Measurements from ENCODE around the gene TRAF6.
"Not testable (repeated sequence)": the region's sequence is repeated elsewhere in the genome, so short reads cannot be mapped to it uniquely, and the experiment has no call there.

Gene TRAF6

GRCh38 chr11:36509694-36510593 is at the start of gene TRAF6:
TRAF6 (minus strand) TSS chr11:36510272; CDS start chr11:36501515, 8,757 bp downstream.
- peak; percentile 88 for DNase-seq (ENCODE audit: low spot score)

GRCh38 chr11:36558571-36559413 is 48.7 kb upstream of the TRAF6 start:
- no peak for DNase-seq (ENCODE audit: low spot score)

DNA sequence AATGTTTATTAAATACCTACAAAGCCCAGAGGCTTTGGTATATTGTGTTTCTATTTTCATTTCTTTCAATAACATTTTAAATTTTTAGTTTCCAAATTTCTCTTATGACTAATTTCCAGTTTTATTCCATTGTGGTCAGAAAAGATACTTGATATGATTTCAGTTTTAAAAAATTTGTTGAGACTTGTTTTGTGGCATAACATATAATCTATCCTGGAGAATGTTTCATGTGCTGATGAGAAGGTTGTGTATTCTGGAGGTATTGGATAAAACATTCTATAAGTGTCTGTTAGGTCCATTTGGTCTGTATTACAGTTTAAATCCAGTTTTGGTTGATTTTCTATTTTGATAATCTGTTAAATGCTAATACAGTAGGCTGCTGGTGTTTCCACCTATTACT is 47.9 kb upstream of the TRAF6 start:
- DNase-seq (ENCODE audit: low spot score) = no peak

DNA sequence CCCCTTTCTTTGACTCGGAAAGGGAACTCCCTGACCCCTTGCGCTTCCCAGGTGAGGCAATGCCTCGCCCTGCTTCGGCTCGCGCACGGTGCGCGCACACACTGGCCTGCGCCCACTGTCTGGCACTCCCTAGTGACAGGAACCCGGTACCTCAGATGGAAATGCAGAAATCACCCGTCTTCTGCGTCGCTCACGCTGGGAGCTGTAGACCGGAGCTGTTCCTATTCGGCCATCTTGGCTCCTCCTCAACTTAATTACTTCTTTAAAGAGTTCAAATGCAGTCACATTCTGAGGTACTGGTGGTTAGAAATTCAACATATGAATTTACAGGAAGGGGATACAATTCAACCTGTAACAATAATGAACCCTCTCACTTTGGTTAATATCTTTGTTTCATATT is 47.3 kb upstream of the TRAF6 start:
- not testable (repeated sequence) for DNase-seq (ENCODE audit: low spot score)

DNA sequence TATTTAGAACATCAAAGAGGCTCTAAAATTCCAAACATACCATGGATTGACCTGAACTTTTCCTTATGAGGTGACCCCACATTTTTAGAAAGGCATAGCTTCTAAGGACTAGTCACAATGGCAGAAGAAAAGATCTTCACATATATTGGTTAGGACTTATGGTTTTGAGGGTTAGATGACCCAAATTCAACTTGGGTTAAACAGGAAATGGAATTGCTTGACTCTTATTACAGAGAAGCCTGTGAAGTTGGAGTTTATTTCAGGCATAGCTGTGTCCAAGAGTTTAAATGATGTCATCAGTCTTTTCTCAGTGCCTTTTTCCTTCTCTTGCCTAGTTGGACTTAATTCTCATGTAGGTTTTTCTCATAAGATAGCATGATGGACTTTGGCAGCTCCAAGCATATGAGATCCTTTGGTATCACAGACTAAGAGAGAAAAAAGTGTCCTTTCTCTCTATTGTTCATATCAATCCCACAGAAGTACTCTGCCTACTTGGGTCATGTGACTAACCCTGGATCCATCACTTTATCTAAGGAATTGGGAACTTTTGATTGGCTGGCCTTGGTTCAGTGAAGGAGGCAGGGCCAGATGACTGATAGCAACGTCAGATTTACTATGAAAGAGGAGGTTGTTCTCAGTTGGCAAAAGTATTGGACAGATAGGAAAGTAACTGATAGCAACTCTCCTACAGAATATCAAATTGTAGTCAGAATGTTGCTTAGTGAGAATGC is 40.5 kb upstream of the TRAF6 start:
- no peak for DNase-seq (ENCODE audit: low spot score)

DNA sequence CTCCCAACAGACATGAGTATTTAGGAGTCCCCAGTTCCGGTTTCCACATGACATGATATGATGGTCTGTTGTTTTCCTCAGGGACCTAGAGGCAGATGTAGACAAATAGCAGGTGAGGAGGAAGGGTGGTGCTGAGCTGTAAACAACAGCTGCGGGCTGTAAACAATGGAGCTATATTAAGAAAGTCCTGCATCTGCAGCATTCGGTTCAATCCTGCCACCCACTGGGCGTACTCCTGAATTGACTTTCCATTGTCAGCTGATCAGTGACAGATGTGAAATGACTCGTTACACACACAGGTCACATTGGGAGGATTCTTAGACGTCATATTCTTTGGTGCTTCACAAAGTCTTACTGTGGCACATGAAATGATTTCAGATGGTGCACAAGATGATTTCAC is 30.9 kb upstream of the TRAF6 start:
- DNase-seq (ENCODE audit: low spot score) = no peak

GRCh38 chr11:36534276-36534840 is 24.3 kb upstream of the TRAF6 start:
- DNase-seq (ENCODE audit: low spot score) = no peak

- DNase-seq (ENCODE audit: low spot score) = no peak
Measured at GRCh38 chr11:36532941-36533601, 23.0 kb upstream of the TRAF6 start.

DNA sequence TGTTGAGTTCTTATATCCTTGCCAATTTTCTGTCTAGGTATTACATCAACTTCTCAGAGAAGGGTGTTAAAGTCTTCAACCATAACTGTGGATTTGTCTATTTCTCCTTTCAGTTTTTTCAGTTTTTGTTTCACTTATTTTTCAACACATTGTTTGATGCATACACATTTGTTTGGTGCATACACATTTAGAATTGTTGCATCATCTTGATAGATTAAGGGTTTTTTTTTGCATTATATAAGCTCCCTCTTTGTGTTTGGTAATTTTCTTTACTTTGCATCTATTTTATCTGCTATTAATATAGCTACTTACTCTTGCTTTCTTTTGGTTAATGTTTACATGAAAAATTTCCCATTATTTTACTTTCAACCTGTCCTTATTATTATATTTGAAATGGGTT is 20.8 kb upstream of the TRAF6 start:
- DNase-seq (ENCODE audit: low spot score) = no peak

DNA sequence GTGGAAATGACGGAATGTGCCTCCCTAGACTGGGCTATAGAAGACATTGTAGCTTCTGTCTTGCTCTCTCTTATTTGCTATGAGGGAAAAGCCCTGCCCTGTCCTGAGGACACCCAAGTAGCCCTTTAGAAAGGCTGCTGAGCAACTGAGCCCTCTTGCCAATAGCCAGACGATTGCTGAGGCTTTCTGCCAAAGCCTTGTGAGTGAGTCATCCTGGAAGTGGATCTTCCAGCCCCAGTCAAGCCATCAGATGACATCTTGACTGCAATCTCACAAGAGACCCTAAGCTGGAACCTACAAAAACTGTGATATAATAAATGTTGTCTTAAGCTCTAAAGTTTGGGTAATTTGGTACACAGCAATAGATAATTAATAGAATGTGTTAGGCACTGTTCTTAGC is 3.9 kb upstream of the TRAF6 start:
- DNase-seq (ENCODE audit: low spot score) = no peak

- DNase-seq (ENCODE audit: low spot score) = no peak
Measured at GRCh38 chr11:36512016-36512415, 1.9 kb upstream of the TRAF6 start.

DNA sequence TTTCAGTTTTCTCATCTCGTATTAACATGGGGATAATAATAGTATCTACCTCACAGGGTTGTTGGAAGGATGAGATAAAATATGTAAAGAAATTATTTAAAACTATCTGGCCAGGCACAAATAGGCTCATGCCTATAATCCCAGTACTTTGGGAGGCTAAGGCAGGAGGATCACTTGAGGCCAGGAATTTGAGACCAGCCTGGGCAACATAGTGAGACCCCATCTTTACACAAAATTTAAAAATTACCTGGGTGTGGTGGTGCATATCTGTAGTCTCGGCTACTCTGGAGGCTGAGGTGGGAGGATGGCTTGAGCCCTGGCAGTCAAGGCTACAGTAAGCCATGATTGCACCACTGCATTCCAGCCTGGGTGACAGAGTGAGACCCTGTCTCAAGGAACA is 990 bp upstream of the TRAF6 start:
- DNase-seq (ENCODE audit: low spot score) = not testable (repeated sequence)

GRCh38 chr11:36510594-36510942 is 496 bp upstream of the TRAF6 start:
- no peak for DNase-seq (ENCODE audit: low spot score)

GRCh38 chr11:36509201-36509639 is 852 bp downstream of the TRAF6 start:
- peak; percentile 55 for DNase-seq (ENCODE audit: low spot score)

DNA sequence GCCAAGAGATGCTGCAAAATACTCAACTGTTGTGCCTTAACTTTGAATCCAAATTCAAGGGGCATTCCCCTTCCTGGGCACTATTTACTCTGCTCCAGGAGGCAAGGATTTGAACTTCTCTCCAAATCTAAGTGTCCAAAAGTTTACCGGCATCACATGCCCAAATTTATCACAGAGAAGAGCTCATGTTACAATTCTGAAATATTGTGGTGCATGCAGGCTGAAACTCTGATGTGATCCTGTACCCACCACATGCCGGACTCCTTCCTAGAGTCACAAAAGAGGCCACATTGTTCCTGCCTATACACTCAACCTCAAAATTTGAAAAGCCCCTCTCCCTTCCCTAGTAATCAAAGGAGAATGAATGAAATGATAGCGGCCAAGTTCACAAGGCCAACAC is 1.3 kb downstream of the TRAF6 start:
- DNase-seq (ENCODE audit: low spot score) = peak; percentile 35

GRCh38 chr11:36507824-36508489 is 2.1 kb downstream of the TRAF6 start:
- DNase-seq (ENCODE audit: low spot score) = peak; percentile 10

DNA sequence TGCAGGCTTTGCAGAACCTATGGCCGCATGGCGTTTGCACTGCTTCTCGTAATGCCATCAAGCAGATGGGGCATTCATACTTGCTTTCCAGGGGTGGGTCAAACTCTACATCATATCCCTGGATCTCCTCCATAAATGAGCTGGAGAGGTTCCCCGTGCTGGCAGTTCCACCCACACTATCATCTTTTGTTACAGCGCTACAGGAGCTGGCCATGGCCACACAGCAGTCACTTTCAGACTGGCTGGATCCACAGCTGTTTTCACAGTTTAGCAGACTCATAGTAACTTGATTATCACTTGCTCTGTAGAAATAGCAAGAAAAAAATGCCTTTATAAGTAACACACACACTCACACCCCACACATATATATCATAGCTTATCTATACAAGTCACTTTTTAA is 8.8 kb downstream of the TRAF6 start:
- no peak for DNase-seq (ENCODE audit: low spot score)

DNA sequence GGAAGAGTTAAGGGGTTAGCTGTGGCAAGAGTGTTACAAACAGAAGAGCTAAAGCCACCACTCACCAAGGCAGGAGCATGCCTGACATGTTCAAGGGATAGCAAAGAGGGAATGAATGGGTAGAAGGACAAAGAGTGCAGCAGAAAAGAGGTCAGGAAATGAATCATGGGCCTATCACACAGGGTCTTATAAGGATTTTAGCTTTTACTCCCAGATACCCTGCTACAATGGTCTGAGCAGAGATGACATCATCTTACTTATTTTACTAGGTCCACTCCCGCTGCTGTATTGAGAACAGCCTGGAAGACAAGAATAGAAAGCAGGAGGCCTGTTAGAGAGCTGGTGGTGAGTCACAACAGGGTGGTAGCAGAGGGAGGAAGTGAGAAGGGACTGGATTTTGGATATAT is 9.8 kb downstream of the TRAF6 start:
- DNase-seq (ENCODE audit: low spot score) = no peak

DNA sequence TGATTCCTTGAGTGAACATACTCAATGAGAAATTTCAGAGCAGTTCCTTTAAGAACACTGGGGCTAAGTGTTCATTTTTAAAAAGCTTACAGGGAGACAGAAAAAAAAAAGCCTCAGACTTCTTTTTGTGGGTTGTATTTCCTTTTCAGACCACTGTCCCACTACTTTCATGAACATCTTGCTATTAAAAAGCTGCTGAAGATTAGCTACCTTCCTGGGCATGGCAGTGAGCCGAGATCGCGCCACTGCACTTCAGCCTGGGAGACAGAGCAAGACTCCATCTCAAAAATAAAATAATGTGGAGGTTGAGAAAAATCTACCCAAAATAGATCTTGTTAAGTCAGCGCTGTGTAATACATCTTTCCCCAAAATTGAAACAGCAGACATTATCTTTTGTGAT is 10.8 kb downstream of the TRAF6 start:
- DNase-seq (ENCODE audit: low spot score) = no peak

GRCh38 chr11:36498721-36499120 is 11.4 kb downstream of the TRAF6 start:
- no peak for DNase-seq (ENCODE audit: low spot score)

DNA sequence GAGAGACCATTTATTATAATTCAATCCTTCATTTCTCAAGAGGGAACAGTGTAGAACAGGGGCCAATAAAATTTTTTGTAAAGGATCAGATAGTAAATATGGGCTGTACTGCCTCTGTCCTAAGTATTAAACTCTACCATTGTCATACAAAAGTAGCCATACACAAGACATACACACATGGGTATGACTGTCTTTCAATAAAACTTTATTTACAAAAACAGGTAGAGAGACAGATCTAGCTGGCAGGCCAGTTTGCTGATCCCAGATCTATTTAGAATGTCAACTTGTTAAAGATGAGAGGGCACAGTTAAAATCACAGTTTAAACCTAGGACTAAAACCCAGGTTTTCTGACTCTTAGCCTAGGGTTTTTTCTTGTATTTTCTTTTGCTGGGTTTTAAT is 16.7 kb downstream of the TRAF6 start:
- no peak for DNase-seq (ENCODE audit: low spot score)

All from hematopoietic multipotent progenitor cell treated with erythropoietin and hydrocortisone succinate and interleukin-3 and kit ligand, for 17 days (in vitro differentiated cells).